Aorta (tissue), 5 donors: ENCODE results near the gene NLGN4X. TPM values are rescaled to one million over a fixed set of nuclear protein-coding genes. Genes with fewer than 3 reads are reported as not detected.

Experiments
- ATAC-seq: fragments of 200-7000 bp; cut with Tn5 transposase; one replicate; pipeline ENCODE4 v1.9.1; 2022; ENCODE audit warnings: moderate library complexity; ENCODE audit not compliant: low FRiP score
- DNase-seq, 2 donors: peaks; one replicate each; pipeline ENCODE4 v3.0.0-alpha.2; 2020
- H3K27ac ChIP-seq, 2 donors: one replicate each; pipeline ENCODE4 v1.5.1; 2013; ENCODE audit warnings: low read length in 2 of 2, mild to moderate bottlenecking in 2 of 2, moderate library complexity in 2 of 2, control low read depth in 1 of 2, inconsistent platforms in 1 of 2, low read depth in 1 of 2
- H3K27me3 ChIP-seq, 2 donors: one replicate each; pipeline ENCODE4 v1.6.1; 2013; ENCODE audit warnings: control low read depth in 1 of 2, low read length in 1 of 2, mild to moderate bottlenecking in 1 of 2, moderate library complexity in 1 of 2; ENCODE audit not compliant: insufficient read depth in 2 of 2, control insufficient read depth in 1 of 2
- H3K36me3 ChIP-seq, 2 donors: one replicate each; pipeline ENCODE4 v1.6.1; 2013; ENCODE audit warnings: control low read depth in 1 of 2, low read length in 1 of 2, mild to moderate bottlenecking in 1 of 2; ENCODE audit not compliant: insufficient read depth in 2 of 2, control insufficient read depth in 1 of 2
- H3K4me1 ChIP-seq, 2 donors: one replicate each; pipeline ENCODE4 v1.6.1; 2013; ENCODE audit warnings: low read length in 2 of 2, control low read depth in 1 of 2, mild to moderate bottlenecking in 1 of 2, moderate library complexity in 1 of 2; ENCODE audit not compliant: insufficient read depth in 2 of 2, control insufficient read depth in 1 of 2
- H3K4me3 ChIP-seq, 2 donors: one replicate each; pipeline ENCODE4 v1.5.1; 2013; ENCODE audit warnings: low read length in 2 of 2, control low read depth in 1 of 2, mild to moderate bottlenecking in 1 of 2
- H3K9me3 ChIP-seq: one replicate; pipeline ENCODE4 v1.6.1; 2013; ENCODE audit warnings: mild to moderate bottlenecking, low read length; ENCODE audit not compliant: control insufficient read depth
- WGBS, 2 donors: extraction: QIAGEN DNeasy Blood & Tissue Kit; methylation state at CpG; one replicate each; pipeline ENCODE4 v1.1.7; 2013; 5-methylcytosine and 5-hydroxymethylcytosine counted together
- intact Hi-C, 2 donors: fragments of 100-400 bp; cut with DNase I; formaldehyde crosslinking; loops; one replicate each; pipeline versions ENCODE4 v1.14.2 to v1.15.0; 2022
- polyA plus RNA-seq, 2 donors: library from polyadenylated mRNA; stranded (reverse); fragments of 200-250 nt; gene quantifications; one replicate each; pipeline ENCODE4 v1.2.3, GENCODE V29; 2013
- total RNA-seq, 2 donors: library from RNA; stranded (reverse); fragmentation: NEBNext Ultra II Directional; extraction: Animal tissue kit (Norgen Biotek cat#: 25700); gene quantifications; one replicate each; pipeline ENCODE4 v1.2.1, GENCODE V29; 2021
- donor health status: healthy with polysubstance abuse.
- donor health status: Bipolar disorder and iron deficiency.
- donor health status: DM: no; HTN: no; CAD: no.
- donor health status: DM: no; HTN: no; CAD: no.
- donor health status: DM: yes; HTN: yes; CAD: no.

NLGN4X gene
- total and polyA plus RNA-seq, 4 donors: 0.13 to 2.1 (median 0.93) TPM

DNA sequence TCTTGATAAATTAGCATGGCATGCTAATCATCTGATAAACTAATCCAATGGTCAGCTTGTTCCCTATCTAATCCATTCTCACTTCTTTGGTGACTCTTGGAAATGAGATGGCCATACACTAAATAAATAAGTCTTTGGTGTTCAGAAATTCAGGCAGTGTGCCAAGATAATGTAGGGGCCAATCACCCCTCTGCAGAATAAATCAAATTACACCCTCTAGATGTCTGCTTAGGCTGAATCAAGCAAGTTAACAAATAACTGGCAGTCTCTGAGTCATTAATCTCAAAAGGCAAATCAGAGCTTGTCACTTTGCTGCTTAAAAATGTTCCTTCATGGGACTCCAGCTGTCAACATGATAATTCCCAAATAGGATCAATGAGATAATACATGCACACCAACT lies 97.4 kb downstream of the NLGN4X start:
- Histone ChIP-seq H3K27me3 (no peaks in the 10 kb centered on the region), H3K36me3 (no peaks in the 10 kb centered on the region), H3K4me1 (no peaks in the 10 kb centered on the region), H3K27ac (no peak overlapping the region), H3K9me3 (no peaks in the 10 kb centered on the region), H3K4me3 (no peak overlapping the region)
- DNase-seq (no peak), ATAC-seq (no peak)
- intact Hi-C loops: no loop called here

DNA sequence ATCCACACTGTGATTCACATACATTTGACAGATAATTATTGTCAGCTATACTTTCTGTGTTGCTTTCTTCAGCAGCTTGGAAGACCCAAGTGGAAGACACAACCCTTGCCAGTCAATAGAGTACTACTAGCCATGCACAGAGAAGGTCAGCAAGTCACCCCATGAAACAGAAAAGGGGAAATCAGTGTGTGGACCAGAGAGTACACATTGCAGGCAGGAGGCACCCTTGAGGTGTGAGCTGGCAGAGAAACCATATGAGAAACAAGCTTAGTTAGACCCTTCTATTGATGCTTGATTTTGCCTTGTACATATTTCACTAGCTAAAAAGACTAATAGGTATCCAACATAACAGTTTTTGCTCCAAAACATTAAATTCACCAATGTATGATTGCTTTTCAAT lies 99.5 kb downstream of the NLGN4X start:
- Histone ChIP-seq H3K4me3 (no peak overlapping the region), H3K36me3 (no peaks in the 10 kb centered on the region), H3K27ac (no peak overlapping the region), H3K9me3 (no peaks in the 10 kb centered on the region), H3K4me1 (no peaks in the 10 kb centered on the region), H3K27me3 (no peaks in the 10 kb centered on the region)
- intact Hi-C loops: no loop called here
- ATAC-seq (no peak), DNase-seq (no peak)

- Histone ChIP-seq H3K27ac (no peak overlapping the region), H3K27me3 (no peaks in the 10 kb centered on the region), H3K9me3 (no peaks in the 10 kb centered on the region), H3K4me1 (no peaks in the 10 kb centered on the region), H3K4me3 (no peak overlapping the region), H3K36me3 (no peaks in the 10 kb centered on the region)
- intact Hi-C loops: no loop called here
- DNase-seq (no peak), ATAC-seq (no peak)
- WGBS, 2 donors: 50 to 59% methylated on average over 2 of the region's 2 CpGs
These were observed 108.3 kb downstream of the NLGN4X start for GRCh38 chrX:6120329-6120728.

DNA sequence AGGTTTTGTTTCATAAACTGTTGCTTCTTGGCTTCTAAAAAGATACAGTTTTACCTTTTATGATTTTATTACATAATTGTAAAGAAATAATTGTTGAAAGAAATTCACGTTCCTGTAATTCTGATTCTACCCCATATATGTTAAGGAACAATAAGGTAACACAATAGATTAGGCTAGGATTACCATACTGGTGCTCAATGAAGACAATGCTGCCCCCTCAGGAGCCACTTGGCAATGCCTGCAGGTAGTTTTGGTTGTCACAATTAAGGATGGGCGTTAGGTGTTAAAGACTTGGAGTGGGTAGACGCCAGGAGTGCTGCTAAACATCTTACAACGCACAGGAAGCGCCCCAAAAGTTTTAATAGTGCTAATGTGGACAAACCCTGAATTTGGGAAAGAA lies 133.2 kb downstream of the NLGN4X start:
- ATAC-seq: no peak
- no peak overlapping the region for H3K27ac ChIP-seq
- no peaks in the 10 kb centered on the region for H3K27me3 ChIP-seq
- intact Hi-C loops: no loop called here
- no peaks in the 10 kb centered on the region for H3K9me3 ChIP-seq
- no peak overlapping the region for H3K4me3 ChIP-seq
- H3K36me3 ChIP-seq: no peaks in the 10 kb centered on the region
- DNase-seq: no peak
- no peaks in the 10 kb centered on the region for H3K4me1 ChIP-seq
- 49 to 57% methylated on average over 5 of the region's 5 CpGs for WGBS, 2 donors

GRCh38 chrX:6074532-6074931 lies 154.1 kb downstream of the NLGN4X start:
- H3K9me3 ChIP-seq: no peaks in the 10 kb centered on the region
- H3K27ac ChIP-seq: no peak overlapping the region
- no peak overlapping the region for H3K4me3 ChIP-seq
- intact Hi-C loops: no loop called here
- no peaks in the 10 kb centered on the region for H3K4me1 ChIP-seq
- no peaks in the 10 kb centered on the region for H3K27me3 ChIP-seq
- no peak for DNase-seq
- no peaks in the 10 kb centered on the region for H3K36me3 ChIP-seq
- ATAC-seq: no peak
- WGBS, 2 donors: 84 to 92% methylated on average over 3 of the region's 3 CpGs

GRCh38 chrX:6071731-6072130 lies 156.9 kb downstream of the NLGN4X start:
- no peak overlapping the region for H3K27ac ChIP-seq
- DNase-seq: no peak
- no peak for ATAC-seq
- no peaks in the 10 kb centered on the region for H3K4me1 ChIP-seq
- no peaks in the 10 kb centered on the region for H3K9me3 ChIP-seq
- intact Hi-C loops: no loop called here
- no peaks in the 10 kb centered on the region for H3K36me3 ChIP-seq
- H3K27me3 ChIP-seq: no peaks in the 10 kb centered on the region
- no peak overlapping the region for H3K4me3 ChIP-seq
- WGBS, 2 donors: 55 to 58% methylated on average over 5 of the region's 5 CpGs

DNA sequence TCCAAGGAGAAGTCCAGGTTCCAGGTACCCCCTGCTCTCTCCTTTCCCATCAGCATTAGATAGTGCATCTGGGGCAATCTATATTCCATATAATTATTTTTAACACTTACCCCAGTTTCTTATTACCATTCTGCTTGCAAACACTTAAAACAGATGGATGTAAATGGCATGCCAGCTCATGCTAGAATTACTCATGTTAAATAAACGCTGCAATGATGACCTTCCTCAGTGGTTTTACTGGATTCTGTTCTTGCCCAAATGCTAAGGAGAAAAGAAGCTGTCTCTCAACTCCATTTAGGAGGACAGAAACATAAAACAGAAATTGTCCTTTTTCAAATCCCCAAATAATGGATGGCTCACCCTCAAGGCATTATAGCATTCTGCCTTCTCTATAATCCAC lies 161.1 kb downstream of the NLGN4X start:
- H3K27me3 ChIP-seq: no peaks in the 10 kb centered on the region
- DNase-seq: no peak
- intact Hi-C loops: no loop called here
- H3K36me3 ChIP-seq: no peaks in the 10 kb centered on the region
- 71 to 79% methylated on average over 1 of the region's 1 CpG for WGBS, 2 donors
- H3K27ac ChIP-seq: no peak overlapping the region
- ATAC-seq: no peak
- no peaks in the 10 kb centered on the region for H3K9me3 ChIP-seq
- H3K4me3 ChIP-seq: no peak overlapping the region
- H3K4me1 ChIP-seq: no peaks in the 10 kb centered on the region

GRCh38 chrX:6053141-6053540 lies 175.5 kb downstream of the NLGN4X start:
- no peaks in the 10 kb centered on the region for H3K27me3 ChIP-seq
- no peak overlapping the region for H3K27ac ChIP-seq
- 55 to 62% methylated on average over 6 of the region's 6 CpGs for WGBS, 2 donors
- no peaks in the 10 kb centered on the region for H3K4me1 ChIP-seq
- intact Hi-C loops: no loop called here
- DNase-seq (no peak), ATAC-seq (no peak)
- H3K9me3 ChIP-seq: no peaks in the 10 kb centered on the region
- no peaks in the 10 kb centered on the region for H3K36me3 ChIP-seq
- H3K4me3 ChIP-seq: no peak overlapping the region

DNA sequence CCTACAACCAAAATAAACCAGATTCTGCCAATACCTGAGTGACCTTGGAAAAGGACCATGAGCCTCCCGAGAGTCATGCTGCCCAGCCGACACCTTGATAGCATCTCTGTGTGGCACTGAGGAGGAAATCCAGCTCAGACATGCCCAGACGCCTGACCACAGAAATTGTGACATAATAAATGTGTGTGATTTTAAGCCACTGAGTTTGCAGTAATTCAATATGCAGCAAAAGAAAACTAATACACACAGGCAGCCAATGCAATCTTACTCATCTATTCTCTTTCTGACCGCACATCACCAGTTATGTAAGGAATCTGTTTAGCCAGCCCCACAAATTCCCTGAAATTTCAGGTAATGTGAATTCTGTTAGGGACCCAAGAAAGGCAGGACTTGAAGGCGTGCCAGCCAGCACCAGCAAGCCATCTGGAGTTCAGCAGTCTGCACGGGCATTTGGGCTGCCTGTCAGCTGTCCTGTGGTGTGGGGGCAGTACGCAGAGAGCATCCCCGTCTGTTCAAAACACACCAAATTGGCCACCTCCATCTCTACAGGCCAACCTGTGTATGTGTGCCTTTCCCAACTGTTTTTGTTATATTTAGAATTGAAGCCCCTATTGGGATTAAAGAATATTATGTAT lies 176.4 kb downstream of the NLGN4X start:
- no peaks in the 10 kb centered on the region for H3K36me3 ChIP-seq
- no peaks in the 10 kb centered on the region for H3K4me1 ChIP-seq
- no peak for DNase-seq
- 49 to 52% methylated on average over 8 of the region's 8 CpGs for WGBS, 2 donors
- H3K9me3 ChIP-seq: no peaks in the 10 kb centered on the region
- ATAC-seq: no peak
- no peak overlapping the region for H3K4me3 ChIP-seq
- intact Hi-C loops: no loop called here
- H3K27me3 ChIP-seq: no peaks in the 10 kb centered on the region
- H3K27ac ChIP-seq: no peak overlapping the region
